IMR-90 (cell line): ENCODE results near the gene BANF1. TPM values are rescaled to one million over a fixed set of nuclear protein-coding genes. Genes with fewer than 3 reads are reported as not detected.

Experiments used
- ATAC-seq: fragments of 200-7000 bp; cut with Tn5 transposase; 2 replicates; pipeline ENCODE4 v1.9.1; 2020; ENCODE audit warnings: low read depth, mild to moderate bottlenecking, moderate library complexity
- BruUV-seq: library from RNA; stranded (reverse); fragments of 400-500 nt; replicated peaks from 2 replicates; lab custom pipeline; 2021; lab: Mats Ljungman, UMichigan
- CTCF ChIA-PET: fragments of 300-600 bp; formaldehyde crosslinking; extraction: SDS; loops from one replicate; lab custom pipeline; 2021; ENCODE audit warnings: antibody characterized with exemption; lab: Yijun Ruan, JAX
- POLR2A ChIA-PET: fragments of 300-600 bp; sonication (Branson Sonifier 250); formaldehyde crosslinking; loops from one replicate; lab custom pipeline; 2022; ENCODE audit warnings: antibody characterized with exemption; ENCODE audit not compliant: unreplicated experiment; lab: Charles Lee
- DNase-seq: peaks from one replicate; pipeline ENCODE4 v3.0.0; 2013
- H2AFZ ChIP-seq: replicated peaks from 2 replicates; pipeline ENCODE3; 2013; ENCODE audit warnings: low read length, mild to moderate bottlenecking; ENCODE audit not compliant: poor library complexity
- H2AK5ac ChIP-seq: 2 replicates; pipeline ENCODE4 v1.6.1; 2013; ENCODE audit warnings: low read depth, low read length, inconsistent platforms
- H2AK9ac ChIP-seq: replicated peaks from 2 replicates; pipeline ENCODE3; 2013; ENCODE audit warnings: mild to moderate bottlenecking, low read depth, low read length, moderate library complexity; ENCODE audit not compliant: poor library complexity
- H2BK120ac ChIP-seq: 2 replicates; pipeline ENCODE4 v1.6.1; 2013; ENCODE audit warnings: low read depth, low read length, inconsistent platforms
- H2BK15ac ChIP-seq: 3 replicates; pipeline ENCODE4 v1.6.1; 2013; ENCODE audit warnings: low read depth, low read length, inconsistent platforms
- H2BK20ac ChIP-seq: 2 replicates; pipeline ENCODE4 v1.6.1; 2013; ENCODE audit warnings: low read depth, mild to moderate bottlenecking, inconsistent platforms, low read length, moderate library complexity
- H2BK5ac ChIP-seq: 2 replicates; pipeline ENCODE4 v1.6.1; 2013; ENCODE audit warnings: mild to moderate bottlenecking, low read depth, low read length, inconsistent platforms; ENCODE audit not compliant: poor library complexity, severe bottlenecking
- H3K14ac ChIP-seq: replicated peaks from 2 replicates; pipeline ENCODE4 v1.6.1; 2013; ENCODE audit warnings: low read depth, low read length, inconsistent platforms
- H3K18ac ChIP-seq: 2 replicates; pipeline ENCODE4 v1.6.1; 2013; ENCODE audit warnings: low read depth, low read length, control low read depth
- H3K23ac ChIP-seq: 2 replicates; pipeline ENCODE4 v1.6.1; 2013; ENCODE audit warnings: low read depth, low read length, inconsistent platforms
- H3K27ac ChIP-seq: 2 replicates; pipeline ENCODE4 v1.5.1; 2013; ENCODE audit warnings: mild to moderate bottlenecking, control low read depth, low read length; ENCODE audit not compliant: insufficient read depth
- H3K27me3 ChIP-seq: 2 replicates; pipeline ENCODE4 v1.6.1; 2013; ENCODE audit warnings: low read length; ENCODE audit not compliant: control insufficient read depth, insufficient read depth
- H3K36me3 ChIP-seq: 2 replicates; pipeline ENCODE4 v1.6.1; 2013; ENCODE audit warnings: low read length, mixed read lengths; ENCODE audit not compliant: control insufficient read depth, insufficient read depth
- H3K4ac ChIP-seq: 2 replicates; pipeline ENCODE4 v1.6.1; 2013; ENCODE audit warnings: low read depth, low read length, inconsistent platforms
- H3K4me1 ChIP-seq: 2 replicates; pipeline ENCODE4 v1.6.1; 2013; ENCODE audit warnings: low read length, mixed read lengths; ENCODE audit not compliant: control insufficient read depth, insufficient read depth
- H3K4me2 ChIP-seq: 2 replicates; pipeline ENCODE4 v1.6.1; 2013; ENCODE audit warnings: low read depth, mild to moderate bottlenecking, control low read depth, low read length, moderate library complexity
- H3K4me3 ChIP-seq: 2 replicates; pipeline ENCODE4 v1.5.1; 2013; ENCODE audit warnings: low read depth, mild to moderate bottlenecking, control low read depth, low read length, moderate library complexity; ENCODE audit not compliant: insufficient read depth
- H3K56ac ChIP-seq: 2 replicates; pipeline ENCODE4 v1.6.1; 2013; ENCODE audit warnings: low read length, inconsistent platforms; ENCODE audit not compliant: insufficient read depth; ENCODE audit errors: extremely low read depth
- H3K79me1 ChIP-seq, 2 experiments: 2 replicates each; pipeline ENCODE4 v1.6.1; 2013; ENCODE audit warnings: low read length in 2 of 2, inconsistent platforms in 1 of 2, low read depth in 1 of 2
- H3K9ac ChIP-seq: 2 replicates; pipeline ENCODE4 v1.6.1; 2013; ENCODE audit warnings: low read depth, low read length, control low read depth
- H3K9me1 ChIP-seq: 2 replicates; pipeline ENCODE4 v1.6.1; 2013; ENCODE audit warnings: low read length, inconsistent platforms; ENCODE audit not compliant: insufficient read depth
- H3K9me3 ChIP-seq: 2 replicates; pipeline ENCODE4 v1.6.1; 2013; ENCODE audit warnings: low read length; ENCODE audit not compliant: control insufficient read depth, insufficient read depth
- H4K20me1 ChIP-seq: 2 replicates; pipeline ENCODE4 v1.6.1; 2013; ENCODE audit warnings: low read length, inconsistent platforms; ENCODE audit not compliant: insufficient read depth
- H4K5ac ChIP-seq: 2 replicates; pipeline ENCODE4 v1.6.1; 2013; ENCODE audit warnings: mild to moderate bottlenecking, low read depth, low read length, control low read depth
- H4K8ac ChIP-seq, 2 experiments: 2 replicates each; pipeline ENCODE4 v1.6.1; 2013; ENCODE audit warnings: low read depth in 2 of 2, low read length in 2 of 2, control low read depth in 1 of 2, inconsistent platforms in 1 of 2
- H4K91ac ChIP-seq: 2 replicates; pipeline ENCODE4 v1.6.1; 2013; ENCODE audit warnings: low read depth, low read length, inconsistent platforms; ENCODE audit not compliant: insufficient read depth
- BHLHE40 ChIP-seq: fragments of 150-350 bp; IDR thresholded peaks from 2 replicates; pipeline ENCODE4 v1.6.1; 2016; ENCODE audit warnings: mild to moderate bottlenecking, low read depth, low read length
- CEBPB ChIP-seq: IDR thresholded peaks from 2 replicates; pipeline ENCODE4 v1.6.1; 2012; ENCODE audit warnings: low read depth, low read length, improper control_type of control experiment
- CHD1 ChIP-seq: IDR thresholded peaks from 2 replicates; pipeline ENCODE4 v1.6.1; 2012; ENCODE audit warnings: low read depth, low read length, improper control_type of control experiment
- FOS ChIP-seq: fragments of 150-350 bp; IDR thresholded peaks from 2 replicates; pipeline ENCODE4 v1.6.1; 2016; ENCODE audit warnings: low read depth, low read length
- MAFK ChIP-seq: IDR thresholded peaks from 2 replicates; pipeline ENCODE4 v1.6.1; 2012; ENCODE audit warnings: low read depth, low read length, improper control_type of control experiment
- MAZ ChIP-seq: IDR thresholded peaks from 2 replicates; pipeline ENCODE4 v1.6.1; 2012; ENCODE audit warnings: low read depth, mild to moderate bottlenecking, low read length, improper control_type of control experiment, moderate library complexity, borderline replicate concordance
- MXI1 ChIP-seq: IDR thresholded peaks from 2 replicates; pipeline ENCODE4 v1.6.1; 2012; ENCODE audit warnings: low read depth, mild to moderate bottlenecking, low read length, moderate library complexity, borderline replicate concordance
- NFE2L2 ChIP-seq: fragments of 150-350 bp; IDR thresholded peaks from 2 replicates; pipeline ENCODE4 v1.6.1; 2016; ENCODE audit warnings: low read depth, mild to moderate bottlenecking, low read length
- POLR2A ChIP-seq: IDR thresholded peaks from 2 replicates; pipeline ENCODE4 v1.6.1; 2012; ENCODE audit warnings: mild to moderate bottlenecking, low read depth, low read length
- RCOR1 ChIP-seq: IDR thresholded peaks from 2 replicates; pipeline ENCODE4 v1.6.1; 2012; ENCODE audit warnings: mild to moderate bottlenecking, low read length, improper control_type of control experiment; ENCODE audit not compliant: insufficient replicate concordance
- RFX5 ChIP-seq: IDR thresholded peaks from 2 replicates; pipeline ENCODE4 v1.8.0; 2012; ENCODE audit warnings: low read depth, mild to moderate bottlenecking, low read length, moderate library complexity
- SMC3 ChIP-seq: fragments of 150-350 bp; IDR thresholded peaks from 2 replicates; pipeline ENCODE4 v1.6.1; 2016; ENCODE audit warnings: low read depth, mild to moderate bottlenecking, antibody characterized with exemption, low read length, moderate library complexity
- WGBS, 2 experiments: methylation state at CpG; one replicate each; pipeline versions ENCODE4 v1.1.5 to v1.1.7; 2013; ENCODE audit warnings: missing lambda C conversion rate in 2 of 2; ENCODE audit not compliant: insufficient read length in 1 of 2; ENCODE audit errors: extremely low coverage in 2 of 2; 5-methylcytosine and 5-hydroxymethylcytosine counted together
- dilution Hi-C: fragments of 300-500 bp; cut with HindIII; formaldehyde crosslinking; loops from one replicate; pipeline ENCODE4 v1.14.3; 2018; ENCODE audit warnings: low sequenced_read_pairs; ENCODE audit not compliant: unreplicated experiment
- in situ Hi-C: fragments of 300-500 bp; cut with MboI; formaldehyde crosslinking; loops from 3 replicates; pipeline ENCODE4 v1.14.3; 2019; ENCODE audit warnings: low sequenced_read_pairs, inconsistent platforms, mixed read lengths
- intact Hi-C: fragments of 100-400 bp; cut with micrococcal nuclease; formaldehyde crosslinking; loops from 2 replicates; pipeline ENCODE4 v1.10.0; 2022
- polyA plus RNA-seq, 3 experiments: library from polyadenylated mRNA; depleted of rRNA; stranded (reverse); fragments of >200 nt; gene quantifications; 2 replicates each; pipeline ENCODE4 v1.2.3, GENCODE V29; 2012; ENCODE audit warnings: low replicate concordance in 1 of 3
- total RNA-seq: library from RNA; depleted of rRNA; stranded (reverse); fragments of >200 nt; gene quantifications from 2 replicates; pipeline ENCODE4 v1.2.3, GENCODE V29; 2012
- TF ChIP-seq, protein P1 (sequence below): fragments of 150-350 bp; IDR thresholded peaks from 2 replicates; pipeline ENCODE4 v1.6.1; 2016; ENCODE audit warnings: low read depth, mild to moderate bottlenecking, low read length, moderate library complexity, borderline replicate concordance
- TF ChIP-seq, protein P2 (sequence below): fragments of 150-350 bp; IDR thresholded peaks from 2 replicates; pipeline ENCODE4 v1.6.1; 2017; ENCODE audit warnings: mild to moderate bottlenecking, antibody characterized with exemption, low read length, low read depth
- TF ChIP-seq, protein P3 (sequence below): conservative IDR thresholded peaks from 2 replicates; pipeline ENCODE4 v1.5.1; 2012; ENCODE audit warnings: mild to moderate bottlenecking, low read depth, low read length, improper control_type of control experiment

The BANF1 gene
- total and polyA plus RNA-seq, 2 of the 4 experiments (the other 2 are of a cell fraction), result 36.6 to 242 TPM

DNA sequence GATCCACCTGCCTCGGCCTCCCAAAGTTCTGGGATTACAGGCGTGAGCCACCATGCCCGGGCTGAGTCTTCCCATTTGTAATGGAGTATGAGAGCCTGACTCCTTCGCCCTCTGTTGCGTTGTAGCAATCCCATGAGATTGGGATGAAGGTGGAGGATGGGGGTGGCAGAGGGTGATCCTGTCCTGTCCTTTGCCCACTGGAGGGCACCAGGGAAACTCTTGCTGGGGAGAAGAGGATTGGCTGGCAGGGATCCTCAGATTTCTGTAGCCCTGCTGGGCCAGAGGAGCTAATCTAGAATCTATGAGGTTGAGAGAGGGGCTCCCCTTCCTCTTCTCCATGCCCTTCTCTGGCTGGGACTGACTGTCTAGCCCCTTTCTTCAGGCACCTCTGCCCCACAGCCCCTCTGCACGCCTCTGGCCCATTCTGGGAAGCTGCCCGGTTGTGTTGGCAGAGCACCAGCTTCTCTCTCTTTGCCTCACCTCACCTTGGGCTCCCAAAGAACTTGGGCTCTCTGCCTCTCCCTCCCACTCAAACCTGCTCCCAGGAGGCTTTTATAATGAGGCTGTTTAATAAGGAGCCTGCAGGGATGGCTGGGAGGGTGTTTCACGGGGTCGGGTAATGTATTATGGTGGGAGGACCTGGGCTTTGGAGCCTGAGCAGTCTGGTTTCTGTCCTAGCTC is 33.5 kb downstream of the BANF1 start:
- intact Hi-C loops (no loop called here), in situ Hi-C loops (no loop called here), dilution Hi-C loops (no loop called here)
- H3K4me1 ChIP-seq, result no peaks in the 10 kb centered on the region; the same call in 1 of the 2 replicates
- ATAC-seq (no peak), DNase-seq (no peak)
- no peak overlapping the region for H2BK5ac ChIP-seq
- no peak overlapping the region for H2BK120ac ChIP-seq
- H3K9ac ChIP-seq, result no peak overlapping the region
- H3K36me3 ChIP-seq, result no peaks in the 10 kb centered on the region
- H3K4me3 ChIP-seq, result no peak overlapping the region
- no peak overlapping the region for H3K18ac ChIP-seq
- no peak overlapping the region for H4K8ac ChIP-seq
- no TSS peak for BruUV-seq
- H3K23ac ChIP-seq, result no peak overlapping the region
- 70% methylated on average over 2 of the region's 9 CpGs; no CpG with 5 or more reads in 1 of the 2 experiments for WGBS, 2 experiments
- H3K9me1 ChIP-seq, result no peaks in the 10 kb centered on the region
- ChIA-PET CTCF (interaction anchor here (1.2 kb wide), 1 partner anchor 13 kb away, joined by 4 read pairs; no protein-coding TSS in a partner anchor), POLR2A (interaction anchor here (0.5 kb wide), 1 partner anchor 15 kb away, joined by 4 read pairs; no protein-coding TSS in a partner anchor)
- H2AFZ ChIP-seq, result no peak overlapping the region
- no peak overlapping the region for H3K4ac ChIP-seq
- H4K91ac ChIP-seq, result no peak overlapping the region
- no peak overlapping the region for H2BK20ac ChIP-seq
- H3K9me3 ChIP-seq, result peaks cover 7% of the 10 kb centered on the region; the same call in 1 of the 2 replicates
- H3K14ac ChIP-seq, result no peak overlapping the region
- no peak overlapping the region for H3K4me2 ChIP-seq
- H2AK5ac ChIP-seq, result no peak overlapping the region
- no peak overlapping the region for H2BK15ac ChIP-seq
- 0 out of 2 replicates have a peak, but pooled peaks cover 3% of the 10 kb centered on the region for H4K20me1 ChIP-seq
- no peak overlapping the region for H4K5ac ChIP-seq
- no peaks in the 10 kb centered on the region for H3K79me1 ChIP-seq
- H3K56ac ChIP-seq, result no peak overlapping the region
- H2AK9ac ChIP-seq, result no peak overlapping the region
- H3K27me3 ChIP-seq, result peaks cover 15% of the 10 kb centered on the region
- H3K27ac ChIP-seq, result no peak overlapping the region
- TF ChIP-seq MAZ (no peak), CHD1 (no peak), RFX5 (no peak), POLR2A (no peak), FOS (no peak), MAFK (no peak), CEBPB (no peak), SMC3 (no peak), MXI1 (no peak), BHLHE40 (no peak), NFE2L2 (no peak), RCOR1 (no peak)
- TF ChIP-seq, protein P1, sequence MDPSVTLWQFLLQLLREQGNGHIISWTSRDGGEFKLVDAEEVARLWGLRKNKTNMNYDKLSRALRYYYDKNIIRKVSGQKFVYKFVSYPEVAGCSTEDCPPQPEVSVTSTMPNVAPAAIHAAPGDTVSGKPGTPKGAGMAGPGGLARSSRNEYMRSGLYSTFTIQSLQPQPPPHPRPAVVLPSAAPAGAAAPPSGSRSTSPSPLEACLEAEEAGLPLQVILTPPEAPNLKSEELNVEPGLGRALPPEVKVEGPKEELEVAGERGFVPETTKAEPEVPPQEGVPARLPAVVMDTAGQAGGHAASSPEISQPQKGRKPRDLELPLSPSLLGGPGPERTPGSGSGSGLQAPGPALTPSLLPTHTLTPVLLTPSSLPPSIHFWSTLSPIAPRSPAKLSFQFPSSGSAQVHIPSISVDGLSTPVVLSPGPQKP, result no peak
- TF ChIP-seq, protein P2, sequence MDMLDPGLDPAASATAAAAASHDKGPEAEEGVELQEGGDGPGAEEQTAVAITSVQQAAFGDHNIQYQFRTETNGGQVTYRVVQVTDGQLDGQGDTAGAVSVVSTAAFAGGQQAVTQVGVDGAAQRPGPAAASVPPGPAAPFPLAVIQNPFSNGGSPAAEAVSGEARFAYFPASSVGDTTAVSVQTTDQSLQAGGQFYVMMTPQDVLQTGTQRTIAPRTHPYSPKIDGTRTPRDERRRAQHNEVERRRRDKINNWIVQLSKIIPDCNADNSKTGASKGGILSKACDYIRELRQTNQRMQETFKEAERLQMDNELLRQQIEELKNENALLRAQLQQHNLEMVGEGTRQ, result no peak
- TF ChIP-seq, protein P3, sequence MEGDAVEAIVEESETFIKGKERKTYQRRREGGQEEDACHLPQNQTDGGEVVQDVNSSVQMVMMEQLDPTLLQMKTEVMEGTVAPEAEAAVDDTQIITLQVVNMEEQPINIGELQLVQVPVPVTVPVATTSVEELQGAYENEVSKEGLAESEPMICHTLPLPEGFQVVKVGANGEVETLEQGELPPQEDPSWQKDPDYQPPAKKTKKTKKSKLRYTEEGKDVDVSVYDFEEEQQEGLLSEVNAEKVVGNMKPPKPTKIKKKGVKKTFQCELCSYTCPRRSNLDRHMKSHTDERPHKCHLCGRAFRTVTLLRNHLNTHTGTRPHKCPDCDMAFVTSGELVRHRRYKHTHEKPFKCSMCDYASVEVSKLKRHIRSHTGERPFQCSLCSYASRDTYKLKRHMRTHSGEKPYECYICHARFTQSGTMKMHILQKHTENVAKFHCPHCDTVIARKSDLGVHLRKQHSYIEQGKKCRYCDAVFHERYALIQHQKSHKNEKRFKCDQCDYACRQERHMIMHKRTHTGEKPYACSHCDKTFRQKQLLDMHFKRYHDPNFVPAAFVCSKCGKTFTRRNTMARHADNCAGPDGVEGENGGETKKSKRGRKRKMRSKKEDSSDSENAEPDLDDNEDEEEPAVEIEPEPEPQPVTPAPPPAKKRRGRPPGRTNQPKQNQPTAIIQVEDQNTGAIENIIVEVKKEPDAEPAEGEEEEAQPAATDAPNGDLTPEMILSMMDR, result no peak
